NCI-H2107 (cell line): Measurements from ENCODE around the gene TMOD1.
A peak's percentile ranks its signal among the peaks of the same experiment; 100 is the strongest.
"Not testable (repeated sequence)": the region's sequence is repeated elsewhere in the genome, so short reads cannot be mapped to it uniquely, and the experiment has no call there.

Source experiments
- DNase-seq: peaks from one replicate; lab custom pipeline; 2025; lab: John Stamatoyannopoulos, UW

TMOD1 gene

GRCh38 chr9:97501177-97501971 is at the start of gene TMOD1:
Gene TMOD1 (plus strand): TSS chr9:97501666. CDS start chr9:97524189, 22,523 bp downstream.
- DNase-seq = peak; percentile 34

DNA sequence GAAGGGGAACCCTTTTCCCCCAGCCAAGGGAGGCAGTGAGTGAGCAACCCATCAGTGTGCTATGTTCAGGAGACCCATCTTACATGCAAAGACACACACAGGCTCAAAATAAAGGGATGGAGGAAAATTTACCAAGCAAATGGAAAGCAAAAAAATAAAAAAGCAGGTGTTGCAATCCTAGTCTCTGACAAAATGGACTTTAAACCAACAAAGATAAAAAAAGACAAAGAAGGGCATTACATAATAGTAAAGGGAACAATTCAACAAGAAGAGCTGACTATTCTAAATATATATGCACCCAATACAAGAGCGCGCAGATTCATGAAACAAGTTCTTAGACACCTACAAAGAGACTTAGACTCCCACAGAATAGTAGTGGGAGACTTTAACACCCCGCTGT is 47.9 kb upstream of the TMOD1 start:
- DNase-seq = not testable (repeated sequence)

- not testable (repeated sequence) for DNase-seq
Measured at GRCh38 chr9:97456841-97457240, 44.6 kb upstream of the TMOD1 start.

- DNase-seq = no peak
Measured at GRCh38 chr9:97459326-97459725, 42.1 kb upstream of the TMOD1 start.

- DNase-seq = no peak
Measured at GRCh38 chr9:97462159-97462558, 39.3 kb upstream of the TMOD1 start.

- no peak for DNase-seq
Measured at GRCh38 chr9:97462914-97463313, 38.6 kb upstream of the TMOD1 start.

- DNase-seq = peak; percentile 18
Measured at GRCh38 chr9:97468658-97469448, 32.6 kb upstream of the TMOD1 start.

- no peak for DNase-seq
Measured at GRCh38 chr9:97470076-97470475, 31.4 kb upstream of the TMOD1 start.

DNA sequence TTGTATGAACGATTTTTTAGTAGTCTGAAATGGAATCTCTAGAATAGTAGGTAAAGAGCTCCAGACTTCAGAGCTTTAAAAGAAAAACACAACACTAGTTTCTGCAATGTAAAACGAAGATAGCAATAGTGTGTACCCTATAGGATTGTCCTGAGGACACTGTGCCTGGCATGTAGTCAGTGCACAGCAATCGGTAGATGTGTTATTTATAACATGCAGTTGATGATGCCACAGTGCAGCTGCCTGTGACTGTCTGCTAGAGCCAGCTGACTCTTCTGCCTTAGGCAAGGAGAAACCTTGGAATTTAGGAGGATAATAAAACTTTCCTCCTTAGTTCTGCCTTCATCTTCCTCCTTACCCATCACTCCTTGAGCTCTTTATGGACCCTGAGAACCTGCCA is 27.7 kb upstream of the TMOD1 start:
- DNase-seq = no peak

DNA sequence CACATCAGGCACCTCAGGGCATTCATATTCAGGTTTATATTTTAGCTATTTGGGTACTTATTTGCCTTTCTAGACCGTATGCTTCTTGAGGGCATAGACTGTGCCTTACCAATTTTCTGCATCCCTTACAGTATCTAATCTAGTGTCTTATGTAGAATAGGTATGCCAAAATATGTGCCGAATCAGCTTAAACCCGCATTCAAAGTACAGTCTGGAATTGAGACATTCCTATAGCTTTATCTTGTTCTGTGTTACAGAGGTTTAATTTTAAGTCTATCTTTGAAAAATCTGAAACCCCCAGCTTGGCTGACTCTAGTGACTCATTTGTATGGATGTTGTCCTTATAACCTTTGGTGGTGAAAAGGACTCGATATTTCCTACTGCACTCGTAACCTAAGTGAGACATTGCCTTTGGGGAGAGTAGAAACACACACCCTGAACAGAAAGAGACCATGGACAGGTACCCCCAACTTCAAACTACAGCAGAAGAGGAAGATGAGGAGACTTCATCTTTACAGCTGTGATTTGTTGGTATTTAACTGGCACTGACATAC is 27.0 kb upstream of the TMOD1 start:
- DNase-seq = no peak

DNA sequence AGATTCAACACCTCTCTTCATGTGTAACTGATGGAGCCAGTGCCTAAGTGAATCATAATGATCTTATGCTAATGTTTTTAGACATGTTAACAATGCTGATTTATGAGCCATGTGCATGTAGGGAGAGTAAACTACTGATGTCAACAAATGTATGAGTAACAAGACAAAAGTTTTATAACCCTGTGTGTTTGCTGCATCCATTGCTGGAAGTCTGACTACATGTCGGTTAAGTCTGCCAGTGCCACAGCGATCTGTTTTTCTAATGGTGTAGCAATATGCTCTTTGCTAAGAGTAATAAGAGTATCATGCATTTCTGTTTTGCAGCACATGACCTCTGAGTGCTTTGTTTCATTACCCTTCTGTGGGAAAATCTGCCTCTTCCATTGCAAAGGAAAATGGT is 26.4 kb upstream of the TMOD1 start:
- no peak for DNase-seq

DNA sequence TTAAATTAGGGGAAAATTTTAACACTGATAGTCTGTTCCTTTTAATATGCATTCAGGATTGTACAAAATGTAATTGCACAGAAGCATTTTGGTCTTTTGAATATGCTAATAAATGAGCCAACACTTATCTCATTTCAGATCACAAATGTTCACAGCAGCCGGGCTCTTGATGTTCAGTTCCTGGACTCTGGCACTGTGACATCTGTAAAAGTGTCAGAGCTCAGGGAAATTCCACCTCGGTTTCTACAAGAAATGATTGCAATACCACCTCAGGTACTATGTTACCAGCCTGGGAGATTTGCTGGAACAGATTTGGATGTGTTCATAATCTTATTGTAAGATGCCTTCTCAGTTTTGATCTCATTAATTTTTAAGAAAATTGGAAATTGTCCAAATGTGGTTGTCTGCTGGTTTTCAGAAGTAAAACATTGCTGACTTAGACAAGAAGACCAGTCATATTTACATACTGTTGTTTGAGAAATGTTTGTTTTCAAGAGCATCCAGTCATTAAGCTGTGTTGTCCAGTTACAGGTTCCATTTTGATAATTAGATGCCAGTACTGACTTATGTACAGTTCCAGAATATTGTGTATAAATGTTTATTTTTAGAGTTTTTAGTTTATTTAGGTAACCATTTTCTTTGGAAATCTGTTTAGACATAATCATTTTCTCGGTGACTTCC is 23.0 kb upstream of the TMOD1 start:
- no peak for DNase-seq

DNA sequence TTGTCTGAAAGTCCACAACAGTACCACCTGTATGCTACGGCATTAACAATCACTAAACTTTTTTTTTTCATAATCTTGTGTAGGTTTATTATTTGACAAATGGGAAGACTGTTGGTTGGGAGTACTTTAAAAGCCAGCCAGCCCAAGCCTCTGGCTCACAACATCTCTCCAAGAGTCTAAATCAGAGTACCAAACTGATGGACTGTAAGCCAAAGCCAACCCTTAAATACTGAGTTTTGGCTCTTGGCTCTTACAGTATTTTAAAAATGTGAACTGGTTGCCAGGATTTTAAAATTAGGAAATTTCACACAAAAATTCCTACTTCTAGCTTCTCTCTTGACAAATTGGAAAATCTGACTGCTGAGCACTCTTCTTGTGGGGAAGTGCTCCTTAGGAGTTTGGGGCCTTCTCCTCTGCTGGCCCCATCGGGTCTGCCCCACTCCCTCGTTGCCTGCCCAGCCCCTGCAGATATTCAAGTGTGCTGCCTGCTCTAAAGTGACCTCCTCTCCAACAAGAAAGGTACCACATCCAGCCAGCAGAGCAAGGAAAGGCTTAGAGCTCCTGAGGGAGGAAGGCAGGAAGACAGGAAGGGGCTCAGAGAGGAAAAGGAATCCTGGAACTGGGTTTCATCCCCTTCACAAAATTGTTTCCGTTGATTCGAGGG is 21.8 kb upstream of the TMOD1 start:
- no peak for DNase-seq

- DNase-seq = no peak
Measured at GRCh38 chr9:97480174-97480573, 21.3 kb upstream of the TMOD1 start.

DNA sequence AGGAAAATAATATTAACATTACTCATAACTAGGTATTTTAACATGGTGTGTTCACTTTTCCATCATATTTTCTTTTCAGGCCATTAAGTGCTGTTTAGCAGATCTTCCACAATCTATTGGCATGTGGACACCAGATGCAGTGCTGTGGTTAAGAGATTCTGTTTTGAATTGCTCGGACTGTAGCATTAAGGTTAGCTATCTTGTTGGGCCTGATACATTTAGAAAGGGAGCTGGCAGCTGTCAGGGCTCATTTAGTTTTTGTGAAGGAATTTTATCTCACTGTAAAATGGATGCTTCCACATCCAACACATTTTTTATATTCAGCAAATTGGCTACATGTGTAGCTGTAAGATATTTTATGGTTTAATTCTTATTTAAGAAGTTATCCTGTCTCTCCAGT is 20.7 kb upstream of the TMOD1 start:
- no peak for DNase-seq

DNA sequence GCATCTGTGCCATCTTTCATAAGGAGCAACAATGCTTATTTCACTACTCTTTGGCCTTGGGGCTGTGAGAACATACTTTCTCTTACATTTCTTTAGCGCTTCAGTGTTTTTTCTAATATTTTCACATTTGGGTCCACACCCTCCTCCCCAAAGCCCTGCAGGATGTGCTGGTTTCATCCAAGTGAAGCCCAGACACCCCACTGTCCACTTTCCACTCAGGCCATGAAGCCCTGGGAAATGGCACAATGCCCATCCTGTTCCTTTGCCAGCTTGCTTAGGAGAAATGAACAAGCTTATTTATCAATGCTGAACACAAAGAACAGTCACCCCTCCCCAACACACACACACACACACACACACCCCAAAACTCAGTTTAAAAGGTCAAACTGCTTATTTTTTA is 17.3 kb upstream of the TMOD1 start:
- DNase-seq = no peak

DNA sequence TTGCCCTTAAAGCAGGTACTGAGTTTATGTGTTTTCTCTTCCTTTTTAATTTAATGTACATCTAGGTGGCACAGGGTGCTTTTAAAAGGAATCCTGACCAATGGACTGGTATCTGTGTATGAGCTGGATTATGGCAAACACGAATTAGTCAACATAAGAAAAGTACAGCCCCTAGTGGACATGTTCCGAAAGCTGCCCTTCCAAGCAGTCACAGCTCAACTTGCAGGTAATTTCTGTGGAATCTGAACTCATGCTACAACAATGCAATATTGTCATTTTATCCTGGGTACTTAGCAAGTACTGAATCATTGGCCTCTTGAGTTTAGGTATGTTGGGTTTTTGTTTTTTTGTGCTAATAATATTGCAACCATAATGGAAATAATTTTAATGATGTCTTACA is 14.4 kb upstream of the TMOD1 start:
- no peak for DNase-seq

DNA sequence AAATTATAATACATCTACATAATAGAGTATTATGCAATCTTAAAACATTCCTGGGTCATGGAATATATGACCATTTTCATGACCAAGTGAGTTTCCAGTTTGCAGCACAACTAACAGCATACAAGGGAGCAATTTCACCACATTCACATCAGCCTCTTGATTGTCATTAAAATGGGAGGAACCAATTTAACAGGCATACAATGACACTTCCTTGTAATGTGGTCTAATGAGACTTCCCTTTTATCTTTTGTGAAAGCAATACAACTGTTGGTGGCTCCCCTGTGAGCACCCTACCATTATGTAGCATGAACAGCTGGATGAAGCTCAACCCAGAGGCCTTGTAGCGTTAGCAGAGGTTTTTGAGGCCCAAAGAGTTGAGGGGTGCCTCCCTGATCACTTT is 13.6 kb upstream of the TMOD1 start:
- no peak for DNase-seq

DNA sequence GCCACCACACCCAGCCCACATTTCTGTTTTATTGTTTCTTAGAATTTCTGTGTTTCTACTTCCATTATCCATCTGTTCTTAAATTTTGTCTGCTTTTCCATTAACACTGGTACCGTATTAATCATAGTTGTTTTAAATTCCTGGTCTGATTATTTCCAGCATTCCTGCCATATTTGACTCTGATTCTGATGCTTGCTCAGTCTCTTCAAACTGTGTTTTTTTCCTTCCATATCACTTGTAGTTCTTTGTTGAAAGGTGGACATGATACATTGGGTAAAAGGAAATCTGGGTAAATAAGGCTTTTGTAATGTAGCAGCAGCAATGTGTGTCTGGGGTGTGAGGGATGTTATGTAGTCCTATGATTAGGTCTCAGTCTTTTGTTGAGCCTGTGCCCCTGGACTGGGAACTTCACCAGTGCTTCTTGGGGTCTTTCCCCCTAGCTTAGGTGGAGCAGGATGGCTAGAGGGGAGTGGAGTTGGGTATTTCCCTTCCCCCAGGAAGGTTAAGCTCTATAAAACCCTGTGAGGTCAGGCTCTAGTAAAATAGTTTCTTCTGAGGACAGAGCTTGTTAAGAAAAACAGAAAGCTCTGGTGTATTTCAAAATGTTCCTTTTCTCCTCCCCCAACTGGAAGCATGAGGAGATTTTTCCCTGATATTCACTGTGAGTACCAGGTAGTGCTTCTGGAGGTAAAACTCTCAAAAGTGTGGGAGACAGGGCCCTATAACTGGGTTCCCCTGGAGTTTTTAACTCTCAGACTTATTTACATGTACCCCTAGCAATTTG is 10.1 kb upstream of the TMOD1 start:
- DNase-seq = no peak

DNA sequence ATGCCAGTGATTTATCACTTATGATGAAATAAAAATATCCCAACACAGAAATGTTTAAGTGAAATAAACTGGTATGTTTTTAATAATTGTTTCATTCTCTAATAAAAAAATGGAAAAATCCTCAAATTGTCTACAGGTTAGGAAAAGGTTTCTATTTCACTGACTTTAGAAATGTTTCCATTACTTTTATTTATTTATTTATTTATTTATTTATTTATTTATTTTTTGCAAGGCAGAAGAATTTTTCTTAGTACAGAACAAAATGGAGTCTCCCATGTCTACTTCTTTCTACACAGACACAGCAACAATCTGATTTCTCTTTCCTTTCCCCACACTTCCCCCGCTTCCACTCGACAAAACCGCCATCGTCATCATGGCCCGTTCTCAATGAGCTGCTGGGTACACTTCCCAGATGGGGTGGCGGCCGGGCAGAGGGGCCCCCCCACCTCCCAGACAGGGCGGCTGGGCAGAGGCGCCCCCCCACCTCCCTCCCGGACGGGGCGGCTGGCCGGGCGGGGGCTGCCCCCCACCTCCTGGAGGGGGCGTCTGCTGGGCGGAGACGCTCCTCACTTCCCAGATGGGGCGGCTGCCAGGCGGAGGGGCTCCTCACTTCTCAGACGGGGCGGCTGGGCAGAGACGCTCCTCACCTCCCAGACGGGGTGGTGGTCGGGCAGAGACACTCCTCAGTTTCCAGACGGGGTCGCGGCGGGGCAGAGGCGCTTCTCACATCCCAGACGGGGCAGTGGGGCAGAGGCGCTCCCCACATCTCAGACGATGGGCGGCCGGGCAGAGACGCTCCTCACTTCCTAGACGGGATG is 3.7 kb upstream of the TMOD1 start:
- not testable (repeated sequence) for DNase-seq
